ENCODE results near the gene SPIN1.

The SPIN1 gene

GRCh38 chr9:88436379-88436778, 48.1 kb downstream of the SPIN1 start:
- no peak for DNase-seq

GRCh38 chr9:88437210-88438146, 49.2 kb downstream of the SPIN1 start:
- no peak for DNase-seq

DNA sequence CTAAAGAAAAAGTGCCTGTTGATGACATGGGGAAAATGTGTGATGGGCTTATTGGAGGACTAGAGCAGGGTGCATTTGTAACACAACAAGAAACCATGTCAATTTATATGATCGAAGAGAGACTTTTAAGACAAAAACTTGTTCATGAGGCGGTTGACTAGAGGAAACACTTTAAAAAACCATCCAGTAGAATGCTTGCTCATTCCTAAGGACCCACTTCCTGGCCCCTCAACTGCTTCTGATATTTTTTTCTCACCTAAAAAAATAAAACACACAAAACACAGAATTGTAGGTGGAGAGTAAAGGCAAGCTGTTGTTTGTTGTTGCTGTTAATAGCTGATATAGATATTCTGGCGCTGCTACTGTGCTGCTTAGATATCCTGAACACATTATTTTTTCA, 50.6 kb downstream of the SPIN1 start:
- DNase-seq: no peak

DNA sequence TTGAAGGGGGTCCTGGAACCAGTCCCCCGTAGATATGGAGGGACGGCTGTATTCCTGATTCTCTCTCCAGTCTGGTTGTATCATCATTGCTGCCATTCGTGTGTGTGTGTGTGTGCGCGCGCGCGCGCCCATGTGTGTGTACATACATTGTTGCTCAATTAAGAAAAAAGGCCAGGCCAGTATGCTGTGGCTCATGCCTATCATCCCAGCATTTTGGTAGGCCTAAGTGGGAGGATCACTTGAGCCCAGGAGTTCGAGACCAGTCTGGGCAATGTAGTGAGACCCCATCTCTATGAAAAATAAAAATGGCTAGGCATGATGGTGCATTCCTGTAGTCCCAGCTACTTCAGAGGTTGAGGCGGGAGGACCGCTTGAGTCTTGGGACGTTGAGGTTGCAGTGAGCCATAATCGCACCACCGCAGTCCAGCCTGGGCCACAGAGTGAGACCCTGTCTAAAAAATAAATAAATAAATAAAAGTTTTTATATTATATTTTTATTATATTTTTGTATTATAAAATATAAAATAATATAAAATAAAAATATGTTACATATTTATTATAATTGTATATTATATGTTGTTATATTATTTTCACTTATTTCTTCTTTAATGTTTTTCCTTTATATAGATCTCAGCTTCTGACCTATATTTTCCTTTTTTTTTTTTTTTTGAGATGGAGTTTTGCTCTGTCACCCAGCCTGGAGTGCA, 53.2 kb downstream of the SPIN1 start:
- DNase-seq: no peak

- no peak for DNase-seq
Measured at GRCh38 chr9:88443480-88444113, 55.4 kb downstream of the SPIN1 start.

GRCh38 chr9:88446728-88447127, 58.5 kb downstream of the SPIN1 start:
- DNase-seq: no peak

DNA sequence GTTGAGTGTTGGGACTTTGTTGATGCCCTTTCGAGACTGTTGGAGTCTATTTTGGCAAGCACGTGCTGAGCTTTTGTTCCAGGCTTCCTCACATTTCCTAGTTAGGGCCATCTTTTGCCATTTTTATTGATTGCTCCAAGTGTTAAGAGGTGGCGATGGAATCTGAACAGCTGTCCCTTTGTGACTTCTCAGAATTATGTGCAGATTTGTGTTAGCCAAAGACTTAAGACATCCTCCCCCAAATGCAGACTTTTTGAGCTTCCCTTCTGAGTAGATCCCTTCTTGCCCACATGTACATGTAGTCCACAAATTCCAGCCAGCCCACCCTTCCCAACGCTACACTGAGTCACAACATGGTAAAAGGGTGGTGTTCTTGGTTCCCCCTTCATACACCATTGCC, 59.2 kb downstream of the SPIN1 start:
- no peak for DNase-seq

DNA sequence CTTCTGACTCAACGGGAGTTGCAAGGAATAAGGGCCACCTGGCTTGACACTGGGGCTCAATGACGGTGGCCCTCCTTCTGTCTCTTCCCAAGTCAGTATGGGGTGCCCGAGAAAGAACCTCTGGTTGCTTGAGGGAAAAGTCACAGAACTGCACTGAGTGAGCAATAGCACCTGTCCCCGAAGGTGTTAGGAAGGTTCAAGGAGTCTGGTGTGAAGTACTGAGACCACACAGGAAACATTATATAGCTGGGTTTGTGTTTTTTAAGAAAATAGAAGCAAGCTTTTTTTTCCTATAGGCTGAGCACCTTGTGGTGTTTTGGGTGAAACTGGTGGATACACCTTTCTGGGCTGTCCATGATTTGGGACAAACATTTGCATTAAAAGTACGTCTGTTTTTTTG, 62.9 kb downstream of the SPIN1 start:
- DNase-seq: no peak

- DNase-seq: no peak
Measured at GRCh38 chr9:88458716-88459465, 70.6 kb downstream of the SPIN1 start.

DNA sequence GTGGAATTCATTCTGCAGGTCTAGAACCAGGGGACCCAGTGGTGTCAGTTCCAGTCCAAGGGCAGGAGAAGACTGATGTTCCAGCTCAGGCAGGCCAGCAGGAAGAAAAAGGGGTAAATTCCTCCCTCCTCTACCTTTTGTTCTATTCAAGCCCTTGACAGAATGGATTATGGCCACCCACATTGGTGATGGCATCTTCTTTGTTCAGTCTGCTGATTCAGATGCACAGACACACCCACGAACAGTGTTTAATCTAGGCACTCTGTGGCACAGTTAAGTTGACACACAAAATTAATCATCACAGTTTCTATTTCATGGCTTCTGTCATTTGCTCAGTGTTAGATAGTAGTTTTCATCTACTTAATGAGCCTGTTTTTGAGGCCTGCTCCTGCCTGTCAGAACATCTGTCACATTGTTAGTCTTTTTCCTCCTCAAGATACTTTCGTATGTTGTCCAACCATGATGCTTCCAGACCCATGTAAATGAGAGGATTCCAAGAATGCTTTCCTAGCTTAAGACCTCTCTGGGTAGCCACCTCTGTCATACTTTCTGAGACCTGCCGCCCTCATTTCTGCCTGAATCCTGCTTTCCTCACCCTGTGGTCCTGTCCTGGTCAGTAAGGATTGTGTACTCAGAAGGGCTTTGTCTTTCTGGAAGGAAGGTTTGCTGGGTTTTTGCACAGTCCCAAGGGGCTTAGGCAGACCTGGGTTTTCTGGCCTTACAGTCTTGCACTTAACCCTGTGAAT, 72.5 kb downstream of the SPIN1 start:
- peak; percentile 8 to 47 for DNase-seq

GRCh38 chr9:88462191-88462590, 73.9 kb downstream of the SPIN1 start:
- no peak for DNase-seq

DNA sequence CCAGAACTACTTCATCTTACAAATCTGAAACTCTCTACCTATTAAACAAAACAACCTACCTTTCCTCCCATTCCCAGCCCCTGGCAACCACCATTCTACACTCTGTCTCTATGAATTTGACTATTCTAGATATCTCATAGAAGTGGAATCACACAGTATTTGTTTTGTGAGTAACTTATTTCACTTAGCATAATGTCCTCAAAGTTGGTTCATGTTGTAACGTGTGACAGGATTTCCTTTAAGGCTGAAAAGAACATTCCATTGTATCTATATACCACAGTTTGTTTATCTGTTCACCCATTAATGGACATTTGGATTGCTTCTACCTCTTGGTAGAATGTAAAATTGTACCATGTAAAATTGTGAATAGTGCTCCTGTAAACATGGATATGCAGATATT, 76.6 kb downstream of the SPIN1 start:
- no peak for DNase-seq

DNA sequence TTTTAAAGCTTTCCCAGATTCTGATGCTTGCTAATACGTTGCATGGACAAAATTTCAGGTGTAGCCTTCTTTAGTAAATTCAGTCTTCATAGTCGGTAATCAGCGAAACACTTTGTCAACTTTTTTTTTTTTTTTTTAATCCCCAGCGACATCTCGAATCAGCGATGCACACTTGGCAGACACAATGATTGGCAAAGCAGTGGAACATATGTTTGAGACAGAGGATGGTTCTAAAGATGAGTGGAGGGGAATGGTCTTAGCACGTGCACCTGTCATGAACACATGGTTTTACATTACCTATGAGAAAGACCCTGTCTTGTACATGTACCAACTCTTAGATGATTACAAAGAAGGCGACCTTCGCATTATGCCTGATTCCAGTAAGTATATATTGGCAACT, 80.0 kb downstream of the SPIN1 start:
- no peak for DNase-seq

- DNase-seq: no peak
Measured at GRCh38 chr9:88476491-88477271, 88.4 kb downstream of the SPIN1 start.

GRCh38 chr9:88477300-88477751, 89.1 kb downstream of the SPIN1 start:
- no peak for DNase-seq

GRCh38 chr9:88478246-88478645, 90.0 kb downstream of the SPIN1 start:
- DNase-seq: no peak

DNA sequence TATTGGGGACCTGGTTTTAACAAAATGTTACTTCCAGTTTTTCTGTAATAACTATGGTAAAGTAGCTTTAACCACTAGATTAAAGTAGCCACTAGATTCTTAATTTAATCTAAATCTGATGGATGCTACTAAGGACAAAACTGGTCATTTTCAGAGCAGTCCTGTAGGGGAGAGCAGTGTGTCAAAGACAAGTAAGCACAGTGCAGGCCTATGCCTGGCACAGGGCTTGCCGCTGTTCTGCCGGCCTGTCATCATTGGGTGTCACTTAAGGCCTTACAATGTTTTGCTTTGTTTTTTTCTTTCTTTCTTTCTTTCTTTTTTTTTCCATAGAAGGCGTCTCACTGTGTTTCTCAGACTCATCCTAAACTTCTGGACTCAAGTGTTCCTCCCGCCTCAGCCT, 93.7 kb downstream of the SPIN1 start:
- no peak for DNase-seq

DNA sequence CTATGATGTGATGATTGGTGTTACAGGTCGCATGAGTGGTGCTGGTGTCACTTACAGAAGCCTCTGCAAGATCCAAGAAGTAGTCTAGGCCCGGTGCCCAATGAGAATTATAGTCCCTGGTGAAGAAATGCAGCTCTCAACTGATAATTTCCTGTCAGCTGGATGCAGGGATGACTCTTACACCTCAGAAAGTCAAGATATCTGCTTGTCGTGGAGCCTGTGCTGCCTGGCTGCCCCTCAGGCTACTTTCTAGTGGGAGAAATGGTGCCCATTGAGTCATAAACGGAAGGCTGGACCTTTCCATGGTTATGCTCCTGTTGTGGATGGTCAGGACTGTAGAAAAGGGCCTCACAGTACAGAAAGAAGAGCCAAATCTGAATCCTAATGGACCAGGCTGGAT, 99.9 kb downstream of the SPIN1 start:
- no peak for DNase-seq

DNA sequence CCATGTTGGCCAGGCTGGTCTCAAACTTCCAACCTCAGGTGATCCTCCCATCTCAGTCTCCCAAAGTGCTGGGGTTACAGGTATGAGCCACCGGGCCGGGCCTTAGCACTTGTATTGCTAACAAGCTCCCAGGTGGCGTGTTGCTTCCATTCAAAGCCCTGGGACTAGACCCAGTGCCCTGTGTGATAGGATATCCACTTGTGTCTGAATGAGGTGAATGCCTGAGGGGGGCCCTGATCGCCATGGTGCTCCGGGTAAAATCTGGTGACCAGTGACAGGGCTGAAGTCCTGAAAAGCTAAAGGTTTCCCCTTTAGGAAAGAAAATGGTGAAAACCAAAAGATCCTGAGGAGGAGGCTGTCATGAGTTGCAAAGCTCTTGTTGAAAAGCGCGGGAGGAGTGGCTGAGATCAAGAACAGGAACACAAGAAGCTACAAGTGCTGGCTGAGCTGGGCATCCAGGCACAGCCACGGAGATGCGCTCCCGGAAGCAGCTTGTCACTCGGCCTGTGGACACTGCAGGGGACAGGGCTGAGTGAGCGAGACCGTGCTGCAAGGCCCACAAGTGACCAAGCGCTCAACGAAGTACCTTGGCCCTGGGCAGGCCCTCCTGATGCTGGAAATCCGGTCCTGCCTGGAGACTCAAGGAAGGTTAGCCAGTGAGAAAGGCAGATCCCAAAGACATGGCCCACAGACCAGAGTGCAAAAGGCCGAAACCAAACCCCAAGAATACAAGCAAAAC, 106.9 kb downstream of the SPIN1 start:
- DNase-seq: no peak

GRCh38 chr9:88497224-88497623, 109.0 kb downstream of the SPIN1 start:
- DNase-seq: no peak
